GM20431 (cell line): ENCODE measurements around the gene PPP1R17.

ENCODE experiments used
- in situ Hi-C: fragments of 300-500 bp; cut with MseI, MboI; formaldehyde crosslinking; loops from one replicate; pipeline ENCODE4 v1.15.0; 2020; ENCODE audit warnings: low sequenced_read_pairs; ENCODE audit not compliant: unreplicated experiment

The PPP1R17 gene

DNA sequence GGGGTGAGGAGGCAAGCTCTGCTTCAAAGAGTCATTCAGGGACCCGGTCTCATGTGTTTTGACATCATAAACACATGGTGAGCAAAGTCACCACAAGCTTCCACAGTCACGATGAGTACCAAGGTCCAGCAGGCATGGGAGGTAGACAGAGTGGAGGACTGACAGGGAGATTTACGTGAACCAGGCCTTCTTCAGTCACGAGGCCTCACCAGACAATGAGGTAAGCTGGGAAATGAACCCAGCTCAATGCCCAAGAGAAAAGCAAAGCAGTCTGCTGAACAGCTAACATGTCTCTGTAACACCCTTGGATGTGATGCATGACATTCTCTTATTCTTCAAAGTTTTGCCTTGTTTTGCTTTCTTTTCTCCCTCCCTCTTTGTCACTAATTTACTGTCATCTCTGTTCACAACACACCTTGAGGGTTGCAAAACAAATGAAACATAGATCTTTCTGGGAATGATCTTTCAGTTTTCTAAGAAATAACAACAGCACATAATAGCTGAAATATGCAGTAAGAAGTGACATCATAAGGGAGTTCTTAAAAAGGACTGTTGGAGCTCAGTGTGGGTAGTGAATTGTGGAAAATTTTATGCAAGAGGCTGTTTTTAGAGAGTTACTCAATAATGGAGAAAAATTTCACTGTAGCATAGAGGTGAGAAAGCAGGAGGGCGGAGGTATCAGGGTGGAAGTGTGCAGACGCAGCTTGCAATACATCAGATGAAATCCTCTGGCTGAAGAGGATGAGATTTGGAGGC, 9.0 kb downstream of the PPP1R17 start:
- in situ Hi-C loops = no loop called here

- in situ Hi-C loops = no loop called here
Observed at GRCh38 chr7:31699050-31699449, 12.0 kb downstream of the PPP1R17 start.

DNA sequence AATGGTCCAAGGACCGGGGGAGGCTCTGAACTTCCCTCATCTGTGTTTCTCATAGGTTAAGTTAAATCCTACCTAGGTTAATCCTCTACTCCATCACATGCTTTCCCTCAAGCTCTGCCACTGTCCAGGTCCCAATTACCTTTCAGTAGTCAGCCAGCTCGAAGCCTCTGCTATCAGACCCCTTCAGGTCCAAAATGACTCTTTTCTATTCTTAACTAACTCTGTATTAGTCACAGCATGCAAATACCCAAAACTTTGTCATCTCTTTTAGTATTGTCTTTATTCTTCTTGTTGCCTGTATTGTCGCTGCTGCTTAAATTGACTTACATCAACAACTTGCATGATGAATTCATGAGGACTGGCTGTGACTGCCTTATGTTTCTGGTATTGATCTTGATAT, 15.3 kb downstream of the PPP1R17 start:
- in situ Hi-C loops = loop anchor here (25.0 kb wide), 1 partner anchor 565 kb away; no protein-coding TSS in a partner anchor

DNA sequence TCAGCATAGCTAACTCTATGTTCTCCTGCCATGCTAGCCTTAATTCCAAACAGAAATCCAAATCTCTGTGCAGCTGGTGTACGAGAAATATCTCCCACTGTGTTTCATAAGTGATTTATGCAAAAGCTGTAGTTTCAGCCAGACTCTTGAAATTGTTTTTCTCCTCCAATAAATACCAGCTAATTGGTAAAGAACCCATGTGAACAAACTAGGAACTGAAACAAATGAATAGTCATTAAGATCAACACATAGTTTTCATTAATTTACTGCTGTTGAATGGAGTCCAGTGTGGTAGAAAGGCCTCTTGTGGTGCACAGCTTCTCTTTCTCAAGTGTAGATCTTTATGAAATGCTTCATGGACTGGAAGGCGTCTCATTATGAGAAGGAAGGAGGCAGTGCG, 18.4 kb downstream of the PPP1R17 start:
- in situ Hi-C loops = loop anchor here (25.0 kb wide), 1 partner anchor 568 kb away; no protein-coding TSS in a partner anchor

- in situ Hi-C loops = loop anchor here (25.0 kb wide), 1 partner anchor 570 kb away; no protein-coding TSS in a partner anchor
Observed at GRCh38 chr7:31707089-31707488, 20.1 kb downstream of the PPP1R17 start.

- in situ Hi-C loops = loop anchor here (25.0 kb wide), 1 partner anchor 573 kb away; no protein-coding TSS in a partner anchor
Observed at GRCh38 chr7:31710171-31710570, 23.2 kb downstream of the PPP1R17 start.

- in situ Hi-C loops = loop anchor here (25.0 kb wide), 1 partner anchor 579 kb away; no protein-coding TSS in a partner anchor
Observed at GRCh38 chr7:31716355-31716754, 29.3 kb downstream of the PPP1R17 start.

- in situ Hi-C loops = loop anchor here (25.0 kb wide), 1 partner anchor 583 kb away; no protein-coding TSS in a partner anchor
Observed at GRCh38 chr7:31720366-31720765, 33.4 kb downstream of the PPP1R17 start.

GRCh38 chr7:31724696-31725095, 37.7 kb downstream of the PPP1R17 start:
- in situ Hi-C loops = loop anchor here (25.0 kb wide), 2 partner anchors 488 to 587 kb away; no protein-coding TSS in a partner anchor

DNA sequence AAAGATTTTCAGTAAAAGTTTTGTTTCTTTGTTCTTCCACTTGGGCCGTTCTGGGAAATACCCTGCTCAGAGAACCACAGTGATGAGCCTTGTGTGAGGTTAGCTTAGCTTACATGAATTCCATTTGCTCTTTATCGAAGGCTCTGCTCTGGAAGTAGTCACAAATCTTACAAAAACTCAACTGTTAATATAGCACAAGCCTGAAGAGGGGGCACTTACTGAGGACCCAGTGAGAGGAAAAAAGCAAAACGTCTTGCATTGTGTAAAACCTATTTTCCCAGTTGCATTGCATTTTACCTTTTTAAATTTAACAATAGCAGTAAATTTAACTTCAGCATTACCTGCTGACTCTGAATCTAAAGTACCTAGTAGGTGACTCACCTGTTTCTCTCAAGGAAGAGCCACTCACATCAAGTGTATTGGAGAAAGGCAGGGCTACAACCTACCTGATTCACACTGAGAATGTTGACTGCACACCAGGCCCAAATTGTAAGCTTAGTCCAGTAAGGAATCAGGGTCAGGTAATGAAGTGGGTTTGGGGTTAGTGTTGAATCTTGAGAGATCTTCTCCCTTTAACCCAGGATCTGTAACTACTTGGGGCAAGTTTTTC, 42.3 kb downstream of the PPP1R17 start:
- in situ Hi-C loops = loop anchor here (25.0 kb wide), 1 partner anchor 483 kb away; no protein-coding TSS in a partner anchor

- in situ Hi-C loops = loop anchor here (25.0 kb wide), 1 partner anchor 478 kb away; no protein-coding TSS in a partner anchor
Observed at GRCh38 chr7:31734456-31734855, 47.4 kb downstream of the PPP1R17 start.

GRCh38 chr7:31735991-31736982, 49.3 kb downstream of the PPP1R17 start:
- in situ Hi-C loops = loop anchor here (25.0 kb wide), 1 partner anchor 476 kb away; no protein-coding TSS in a partner anchor

GRCh38 chr7:31741852-31742251, 54.8 kb downstream of the PPP1R17 start:
- in situ Hi-C loops = loop anchor here (10.0 to 25.0 kb wide), 2 partner anchors 470 to 603 kb away; no protein-coding TSS in a partner anchor

DNA sequence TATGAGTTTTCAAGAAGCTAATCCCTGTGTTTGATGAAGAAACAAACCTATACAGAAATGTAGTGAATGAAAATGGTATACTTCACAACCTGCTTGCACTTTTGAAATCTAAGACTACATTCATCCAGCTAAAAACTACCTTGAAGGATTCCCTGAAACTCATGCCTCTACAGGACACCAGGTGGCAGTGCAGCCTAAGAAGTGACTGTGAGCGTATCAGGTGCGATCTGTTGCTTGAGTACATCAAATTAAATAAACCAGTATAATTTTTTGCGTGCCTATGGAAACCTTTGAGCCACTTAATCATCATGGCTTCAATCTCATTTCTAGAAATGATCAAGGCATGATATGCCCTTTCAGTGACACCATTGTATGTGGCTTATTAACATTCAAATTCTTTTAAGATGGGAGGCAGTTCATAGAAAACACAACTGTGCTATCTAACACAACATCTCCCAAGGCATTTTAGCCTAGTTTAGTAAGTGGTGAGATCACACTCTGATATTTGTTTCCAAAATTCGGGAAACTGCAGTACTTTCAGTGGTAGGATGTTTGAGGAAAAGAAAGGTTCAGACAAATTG, 57.4 kb downstream of the PPP1R17 start:
- in situ Hi-C loops = loop anchor here (10.0 to 25.0 kb wide), 2 partner anchors 468 to 600 kb away; no protein-coding TSS in a partner anchor

- in situ Hi-C loops = loop anchor here (10.0 to 25.0 kb wide), 2 partner anchors 465 to 597 kb away; no protein-coding TSS in a partner anchor
Observed at GRCh38 chr7:31747553-31747952, 60.5 kb downstream of the PPP1R17 start.

DNA sequence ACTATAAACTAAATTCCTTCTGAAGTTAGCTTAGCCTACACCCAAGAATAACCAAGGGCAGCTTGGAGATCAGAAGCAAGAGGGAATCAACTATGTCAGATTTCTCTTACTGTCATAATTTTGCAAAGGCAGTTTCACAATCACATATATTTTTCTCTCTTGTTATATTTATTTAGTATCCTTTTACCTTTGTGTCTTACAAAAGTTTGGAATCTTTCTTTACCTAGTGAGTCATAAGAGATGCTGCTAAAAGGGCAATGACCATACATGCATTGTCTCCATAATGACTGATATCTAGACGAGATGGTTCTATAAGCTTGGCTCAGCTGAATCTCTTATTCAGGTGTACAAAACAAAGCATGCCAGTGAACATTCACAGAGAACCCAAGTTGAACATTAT, 61.1 kb downstream of the PPP1R17 start:
- in situ Hi-C loops = loop anchor here (10.0 to 25.0 kb wide), 2 partner anchors 464 to 597 kb away; no protein-coding TSS in a partner anchor

- in situ Hi-C loops = no loop called here
Observed at GRCh38 chr7:31751726-31752125, 64.7 kb downstream of the PPP1R17 start.
